Left kidney (tissue), 2 donors: Measurements from ENCODE around the gene SPARCL1. TPM values are rescaled to one million over a fixed set of nuclear protein-coding genes. Genes with fewer than 3 reads are reported as not detected.
"Not testable (repeated sequence)": the region's sequence is repeated elsewhere in the genome, so short reads cannot be mapped to it uniquely, and the experiment has no call there.

ENCODE experiments used
- DNase-seq: peaks from one replicate; pipeline ENCODE4 v3.0.0-alpha.2; 2013
- polyA plus RNA-seq: library from polyadenylated mRNA; unstranded; fragments of 120-200 nt; gene quantifications from one replicate; pipeline ENCODE4 v1.2.1, GENCODE V29; 2013; ENCODE audit not compliant: insufficient read length

SPARCL1 gene
- polyA plus RNA-seq, 1 donor: 9.2 TPM

DNA sequence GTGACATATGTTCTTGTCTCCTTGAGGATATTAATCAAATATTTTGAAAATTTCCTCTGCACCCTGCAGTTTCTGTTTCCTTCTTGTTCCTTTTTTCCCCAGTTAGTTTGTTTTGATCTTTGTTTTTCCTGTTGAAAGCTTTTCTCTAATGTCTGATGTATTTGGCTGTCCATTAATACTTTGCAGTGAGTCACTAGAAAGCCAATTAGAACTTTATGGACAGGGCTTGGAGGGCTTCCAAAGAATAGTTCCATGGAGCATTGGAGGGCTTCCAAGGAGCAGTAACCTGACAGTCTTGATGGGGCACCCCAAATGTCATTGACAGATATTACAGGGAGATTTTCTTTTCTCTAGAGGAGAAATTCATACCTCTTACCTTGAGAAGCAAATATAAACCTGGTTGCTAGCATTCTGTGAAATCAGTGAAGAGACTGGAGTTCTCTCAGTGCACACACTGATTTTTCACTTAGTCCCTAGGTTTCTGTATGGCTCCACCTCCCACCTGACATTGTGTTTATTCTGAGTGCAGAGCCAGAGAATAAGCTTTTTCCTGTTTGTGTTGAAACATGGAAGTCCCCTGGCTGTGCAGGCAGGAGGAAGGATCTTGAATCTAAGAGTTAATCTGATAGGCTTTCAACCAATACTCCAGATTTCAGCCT is 26.5 kb downstream of the SPARCL1 start:
- DNase-seq: no peak

DNA sequence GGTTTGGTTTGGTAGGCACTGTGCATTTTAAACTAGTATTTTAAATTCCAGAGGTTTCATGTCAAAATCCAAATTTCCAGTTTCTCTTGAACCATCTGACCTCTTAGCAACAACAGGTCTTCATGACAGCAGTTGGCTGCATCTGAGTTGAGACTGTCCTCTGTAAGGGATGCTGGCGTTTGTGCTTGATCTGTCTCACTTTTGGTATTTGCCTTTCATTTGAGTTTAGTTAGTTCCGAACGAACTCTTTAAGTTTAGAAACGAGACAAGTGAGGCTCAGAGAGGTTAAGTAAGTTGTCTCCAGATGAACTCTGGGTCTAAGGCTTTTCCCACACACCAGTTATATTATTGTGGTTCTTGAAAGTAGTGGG is 29.1 kb downstream of the SPARCL1 start:
- DNase-seq: no peak

DNA sequence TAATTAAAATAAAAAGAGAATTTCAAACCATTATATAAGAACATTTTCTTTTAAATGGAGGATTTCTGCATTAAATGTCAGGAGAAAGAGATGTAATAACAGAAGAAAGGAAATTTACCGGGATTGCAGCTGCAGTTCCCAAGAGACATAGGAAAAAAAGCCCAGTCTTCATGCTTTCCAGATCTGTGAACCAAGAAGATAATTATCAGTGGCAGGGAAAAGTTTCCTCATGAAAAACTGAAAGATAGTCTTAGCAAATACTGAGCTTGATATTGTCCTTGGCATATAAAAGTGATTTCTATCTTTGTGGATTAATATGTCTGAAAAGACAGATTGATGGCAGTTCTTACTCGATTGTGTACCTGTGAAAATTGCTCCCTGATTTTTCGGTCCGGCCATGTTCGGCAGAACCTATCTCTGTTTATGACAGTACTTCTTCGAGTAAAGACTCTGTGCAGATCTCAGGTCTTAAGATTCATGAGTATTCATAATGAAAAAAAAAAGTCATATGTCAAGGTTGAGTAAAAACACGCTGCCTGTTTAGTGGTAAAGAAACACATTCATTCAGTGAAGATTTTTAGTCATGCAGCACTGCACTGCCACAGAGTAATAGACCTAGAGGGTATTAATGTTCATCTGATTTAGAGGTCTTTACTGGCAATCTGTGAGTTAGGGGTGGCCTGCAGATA is 29.6 kb downstream of the SPARCL1 start:
- DNase-seq: no peak

DNA sequence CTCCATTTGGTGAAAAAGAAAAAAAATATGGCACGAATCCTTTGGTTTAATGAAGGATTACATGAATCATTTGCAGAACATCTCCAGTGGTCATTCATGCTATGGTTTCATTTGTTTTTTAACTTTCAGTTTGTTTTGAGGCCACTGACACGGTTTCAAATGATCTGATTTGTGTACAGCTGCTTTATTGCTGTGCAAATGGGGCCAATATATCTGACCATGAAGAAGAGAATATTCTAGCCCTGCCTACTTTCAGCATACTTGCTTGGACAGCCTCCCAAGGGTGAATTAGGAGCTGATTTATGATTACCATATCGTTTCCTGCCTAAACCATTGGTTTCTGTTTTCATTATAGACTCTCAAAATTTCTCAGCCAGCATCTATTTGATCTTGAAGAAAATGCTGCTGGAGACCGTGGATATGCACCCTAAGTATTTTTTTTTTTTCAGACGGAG is 30.7 kb downstream of the SPARCL1 start:
- DNase-seq: no peak

DNA sequence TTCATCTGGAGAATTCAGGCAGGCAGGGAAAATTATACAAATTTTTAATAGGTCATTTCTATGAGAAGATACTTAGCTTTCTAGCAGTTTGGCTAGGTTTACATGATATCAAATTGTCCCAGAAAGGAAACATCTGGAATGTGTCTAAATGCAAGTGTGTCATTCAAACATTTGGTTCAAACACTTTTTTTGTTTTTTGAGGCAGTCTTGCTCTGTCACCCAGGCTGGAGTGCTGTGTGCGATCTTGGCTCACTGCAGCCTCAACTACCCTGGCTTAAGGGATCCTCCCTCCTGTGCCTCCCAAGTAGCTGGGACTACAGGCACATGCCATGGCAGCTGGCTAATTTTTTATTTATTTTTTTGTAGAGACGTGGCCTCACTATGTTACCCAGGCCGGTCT is 31.6 kb downstream of the SPARCL1 start:
- no peak for DNase-seq

DNA sequence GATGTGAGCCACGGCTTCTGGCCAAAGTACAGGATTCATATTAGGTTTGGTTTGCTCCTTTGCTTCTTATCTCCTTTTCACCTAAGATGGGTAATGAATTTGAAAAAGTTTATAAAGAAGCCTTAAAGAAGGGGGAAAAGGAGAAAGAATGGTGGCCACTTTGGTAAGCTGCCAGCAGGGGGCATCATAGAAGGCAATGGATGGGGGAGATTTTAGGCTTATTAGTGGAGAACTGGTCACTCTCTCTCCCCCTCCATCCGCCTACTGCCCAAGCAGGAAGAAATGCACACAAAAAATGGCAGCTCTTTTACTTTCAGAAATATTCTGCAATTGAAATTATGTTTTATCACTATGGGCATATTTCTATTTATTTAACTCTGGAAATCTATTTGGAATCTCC is 32.0 kb downstream of the SPARCL1 start:
- no peak for DNase-seq

DNA sequence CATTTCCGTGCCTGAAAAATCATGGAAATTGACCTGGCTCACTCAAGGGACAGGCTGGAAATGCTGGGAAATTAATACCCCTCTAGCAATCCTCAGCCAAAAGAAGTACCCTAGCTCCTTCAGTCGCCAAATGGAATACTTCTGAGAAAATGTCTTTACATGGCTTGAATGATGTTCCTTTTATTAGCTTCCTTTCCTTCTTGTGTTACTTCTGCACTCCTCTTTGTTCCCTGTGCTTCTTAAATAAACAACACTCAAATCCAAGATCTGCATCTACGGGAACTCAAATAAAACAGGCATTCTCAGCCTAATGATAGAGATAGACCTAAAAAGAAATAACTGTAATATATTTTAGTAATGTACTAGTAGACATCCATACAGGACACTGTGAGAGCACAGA is 36.1 kb downstream of the SPARCL1 start:
- no peak for DNase-seq

DNA sequence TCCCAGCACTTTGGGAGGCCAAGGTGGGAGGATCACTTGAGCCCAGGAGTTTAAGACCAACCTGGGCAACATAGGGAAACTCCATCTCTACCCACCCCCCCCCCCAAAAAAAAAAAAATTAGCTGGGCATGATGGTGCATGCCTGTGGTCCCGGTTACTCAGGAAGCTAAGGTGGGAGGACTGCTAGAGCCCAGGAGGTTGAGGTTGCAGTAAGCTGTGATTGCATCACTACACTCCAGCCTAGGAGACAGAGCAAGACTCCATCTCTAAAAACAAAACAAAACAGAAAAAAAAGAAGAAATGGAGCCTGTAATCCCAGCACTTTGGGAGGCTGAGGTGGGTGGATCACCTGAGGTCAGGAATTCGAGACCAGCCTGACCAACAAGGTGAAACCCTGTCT is 37.3 kb downstream of the SPARCL1 start:
- DNase-seq: not testable (repeated sequence)

DNA sequence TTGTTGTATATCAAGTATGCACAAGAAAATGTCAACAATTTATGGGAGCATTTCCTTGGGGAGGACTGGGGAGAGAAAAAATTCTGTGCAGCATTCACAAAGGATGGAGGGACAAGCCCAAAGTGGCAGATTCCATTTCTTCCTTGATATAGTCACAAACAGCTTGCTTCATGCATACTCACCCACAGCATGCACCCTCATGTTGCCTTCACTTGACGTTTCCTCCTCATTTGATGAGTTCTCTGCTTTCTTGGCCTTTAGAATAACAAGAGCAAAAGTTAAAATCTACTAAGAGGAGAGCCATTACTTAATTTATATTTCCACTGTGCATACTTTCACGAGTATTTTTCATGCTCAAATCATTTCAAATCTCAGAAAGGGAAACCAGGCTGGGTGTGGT is 37.7 kb downstream of the SPARCL1 start:
- DNase-seq: no peak

DNA sequence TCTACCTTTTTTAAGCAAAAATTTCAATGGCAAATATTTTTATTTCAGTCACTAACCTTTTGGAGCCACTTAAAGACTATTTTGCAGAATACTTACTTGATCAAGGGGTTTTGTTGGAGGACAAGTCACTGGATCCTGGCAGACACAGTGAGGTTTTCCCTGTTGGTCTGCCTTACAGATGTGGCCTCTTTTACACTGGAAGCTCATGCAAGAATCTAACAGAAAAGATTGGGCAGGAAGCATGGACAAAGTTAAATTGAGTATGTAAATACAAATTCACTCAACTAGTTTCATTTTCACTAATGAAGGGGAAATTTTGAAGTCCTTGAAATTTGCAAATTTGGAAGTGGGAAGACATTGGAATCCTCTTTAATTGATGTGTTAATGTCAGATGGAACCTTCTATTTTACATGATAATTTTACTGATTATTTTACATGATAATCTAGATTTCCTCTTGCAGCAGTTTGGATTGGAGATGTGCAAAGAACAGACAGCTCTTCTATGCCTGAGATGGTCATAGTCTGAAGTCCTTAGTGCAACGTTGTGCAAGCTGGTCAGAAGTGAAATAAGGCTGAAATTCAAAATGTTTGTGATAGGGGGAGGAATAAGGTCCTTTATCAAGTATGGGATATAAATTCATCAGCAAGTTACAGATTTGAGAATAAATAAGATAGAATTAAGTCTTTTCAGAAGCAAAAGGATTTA is 38.4 kb downstream of the SPARCL1 start:
- DNase-seq: no peak

DNA sequence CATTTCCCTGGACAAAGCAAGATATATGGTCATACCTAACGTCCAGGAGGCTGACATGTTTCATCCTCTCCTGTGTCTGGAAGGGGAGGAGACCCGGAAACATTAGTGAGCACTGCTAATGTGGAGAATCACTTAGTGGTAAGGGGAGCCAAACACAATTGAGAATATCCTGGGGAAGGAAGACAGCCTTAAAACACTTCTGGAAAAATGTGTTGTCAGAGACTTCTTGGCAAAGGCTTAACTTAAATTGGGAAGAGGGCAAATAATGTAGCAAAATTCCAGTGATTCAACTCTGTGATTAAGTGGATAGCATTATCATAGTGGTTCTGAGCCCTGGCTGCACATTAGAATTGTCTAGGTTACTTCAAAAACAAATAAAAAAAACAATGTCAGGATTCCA is 39.5 kb downstream of the SPARCL1 start:
- no peak for DNase-seq

DNA sequence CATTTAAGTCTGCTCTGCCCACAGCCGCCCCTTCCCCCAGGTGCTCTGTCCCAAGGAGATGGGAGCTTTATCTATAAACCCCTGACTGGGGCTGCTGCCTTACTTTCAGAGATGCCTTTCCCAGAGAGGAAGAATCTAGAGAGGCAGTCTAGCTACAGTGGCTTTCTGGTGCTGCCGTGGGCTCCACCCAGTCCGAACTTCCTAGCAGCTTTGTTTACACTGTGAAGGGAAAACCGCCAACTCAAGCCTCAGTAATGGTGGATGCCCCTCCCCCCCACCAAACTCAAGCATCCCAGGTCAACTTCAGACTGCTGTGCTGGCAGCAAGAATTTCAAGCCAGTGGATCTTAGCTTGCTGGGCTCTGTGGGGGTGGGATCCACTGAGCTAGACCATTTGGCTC is 40.5 kb downstream of the SPARCL1 start:
- not testable (repeated sequence) for DNase-seq

DNA sequence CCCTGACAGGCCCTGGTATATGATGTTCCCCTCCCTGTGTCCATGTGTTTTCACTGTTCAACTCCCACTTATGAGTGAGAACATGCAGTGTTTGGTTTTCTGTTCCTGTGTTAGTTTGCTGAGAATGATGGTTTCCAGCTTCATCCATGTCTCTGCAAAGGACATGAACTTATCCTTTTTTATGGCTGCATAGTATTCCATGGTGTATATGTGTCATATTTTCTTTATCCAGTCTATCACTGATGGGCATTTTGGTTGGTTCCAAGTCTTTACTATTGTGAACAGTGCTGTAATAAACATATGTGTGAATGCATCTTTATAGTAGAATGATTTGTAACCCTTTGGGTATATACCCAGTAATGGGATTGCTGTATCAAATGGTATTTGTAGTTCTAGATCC is 45.9 kb downstream of the SPARCL1 start:
- DNase-seq: not testable (repeated sequence)

DNA sequence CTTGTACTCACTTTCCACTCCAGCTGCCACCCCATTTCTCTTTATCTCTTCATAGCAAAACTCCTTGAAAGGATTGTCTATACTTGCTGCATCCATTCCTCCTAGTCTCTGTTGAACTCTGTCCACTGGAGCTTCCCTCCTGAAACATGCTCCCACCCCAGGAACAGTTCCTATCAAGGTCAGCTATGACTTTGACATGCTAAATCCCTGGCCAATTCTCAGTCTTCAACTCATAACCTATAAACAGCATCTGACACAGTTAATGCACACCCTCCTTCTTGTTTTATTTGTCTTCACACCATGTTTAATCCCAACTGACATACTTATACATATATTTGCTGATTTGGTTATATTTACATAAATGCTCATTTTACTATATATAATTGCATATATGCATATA is 47.8 kb downstream of the SPARCL1 start:
- no peak for DNase-seq

DNA sequence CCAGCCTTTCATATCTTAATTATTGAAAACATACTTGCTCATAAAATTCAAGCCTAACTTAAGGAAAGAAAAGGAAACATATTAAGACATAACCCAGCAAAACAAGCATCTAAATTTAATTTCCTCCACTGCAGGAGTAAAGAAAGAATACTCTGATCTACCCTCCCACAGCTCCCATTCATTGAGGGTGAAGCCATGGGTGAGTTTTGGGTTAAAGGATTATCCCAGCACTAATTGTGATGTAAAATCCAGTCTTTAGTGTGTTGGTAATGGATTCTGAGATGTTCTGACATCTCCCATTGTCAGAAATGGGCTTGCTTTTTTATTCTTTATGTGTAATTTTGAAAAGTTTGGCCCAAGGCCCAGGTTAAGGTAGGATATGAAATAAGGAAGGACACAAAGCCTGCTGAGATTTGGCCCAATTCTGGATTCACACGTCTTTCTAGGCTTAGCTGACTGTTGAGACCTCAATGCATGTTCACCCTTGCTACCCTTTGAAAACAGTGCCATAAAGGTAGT is 50.4 kb downstream of the SPARCL1 start:
- DNase-seq: no peak

DNA sequence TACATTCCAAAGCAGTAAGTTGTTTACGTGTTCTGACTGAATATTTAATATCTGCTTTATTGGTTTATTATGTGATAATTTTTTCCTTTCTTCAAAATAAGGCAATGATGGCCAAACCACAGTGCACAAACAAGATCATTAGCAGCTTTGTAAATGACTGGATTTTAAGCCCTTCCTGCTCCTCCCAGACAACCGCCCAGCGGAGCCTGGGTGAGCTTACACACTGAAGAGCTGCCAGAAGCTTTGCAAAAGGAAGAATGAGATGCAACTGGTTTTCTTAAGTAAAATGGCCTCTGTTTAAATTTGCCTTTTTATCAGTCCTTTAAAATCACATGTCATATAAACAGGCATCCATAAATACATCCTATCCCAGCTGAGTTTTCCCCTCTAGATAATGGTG is 52.2 kb downstream of the SPARCL1 start:
- no peak for DNase-seq

DNA sequence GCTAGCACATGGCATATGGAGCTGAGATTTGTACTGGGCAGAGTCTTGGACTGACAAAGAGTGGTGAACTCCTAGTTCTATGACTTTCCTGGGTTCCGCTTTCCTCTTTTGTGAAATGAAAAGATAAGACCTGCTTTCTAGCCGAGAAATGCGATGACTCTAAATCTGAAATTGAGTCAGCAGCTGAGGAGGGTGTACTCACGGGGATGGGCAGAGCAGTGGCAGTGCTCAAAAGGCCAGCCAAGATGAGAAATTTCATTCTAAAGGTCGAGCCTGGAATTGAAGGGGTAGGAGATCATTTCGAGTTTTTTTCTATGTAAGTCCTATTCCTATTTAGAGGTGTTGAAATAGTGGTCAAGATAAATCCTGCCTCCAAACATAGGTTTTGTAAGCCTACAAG is 59.8 kb downstream of the SPARCL1 start:
- DNase-seq: no peak

DNA sequence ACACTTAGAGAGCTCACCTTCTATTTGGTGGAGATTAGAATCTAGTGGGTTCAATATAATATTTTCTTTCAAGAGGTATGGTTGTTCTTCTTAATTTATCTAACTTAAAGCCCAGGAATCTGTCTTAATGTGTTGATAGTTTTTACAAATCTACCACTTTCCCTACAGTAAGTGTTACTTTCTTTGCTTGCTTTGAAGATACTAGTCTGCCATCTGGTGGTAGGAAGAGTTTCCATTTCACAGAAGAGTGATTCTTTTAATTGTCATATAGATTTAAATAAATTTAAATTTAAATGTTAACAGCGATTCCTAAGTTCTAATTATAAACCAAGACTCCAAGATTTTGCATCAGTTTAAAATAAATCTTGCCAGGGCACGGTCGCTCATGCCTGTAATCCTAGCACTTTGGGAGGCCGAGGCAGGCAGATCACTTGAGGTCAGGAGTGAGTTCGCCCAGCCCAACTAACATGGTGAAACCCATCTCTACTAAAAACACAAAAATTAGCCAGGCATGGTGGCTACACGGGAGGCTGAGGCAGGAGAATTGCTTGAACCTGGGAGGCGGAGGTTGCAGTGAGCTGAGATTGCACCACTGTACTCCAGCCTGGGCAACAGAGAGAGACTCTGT is 63.3 kb downstream of the SPARCL1 start:
- peak; percentile 42 for DNase-seq

DNA sequence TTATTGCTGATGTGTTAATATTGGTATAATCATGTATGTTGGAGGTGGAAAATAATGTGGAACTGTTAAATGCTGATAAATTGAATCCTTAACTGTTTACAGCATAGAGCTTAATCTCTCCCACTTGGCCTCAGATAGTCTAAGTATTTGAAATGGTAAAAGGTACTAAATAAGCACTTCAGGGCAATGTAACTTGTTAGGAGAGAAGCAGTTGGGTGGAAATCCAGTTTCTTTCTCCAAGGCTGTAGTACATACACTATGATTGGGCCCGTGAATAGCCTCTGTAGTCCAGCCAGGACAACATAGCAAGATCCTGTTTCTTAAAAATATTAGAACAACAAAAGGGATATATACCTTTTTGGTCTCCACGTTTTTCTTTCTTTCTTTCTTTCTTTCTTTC is 67.1 kb downstream of the SPARCL1 start:
- no peak for DNase-seq

DNA sequence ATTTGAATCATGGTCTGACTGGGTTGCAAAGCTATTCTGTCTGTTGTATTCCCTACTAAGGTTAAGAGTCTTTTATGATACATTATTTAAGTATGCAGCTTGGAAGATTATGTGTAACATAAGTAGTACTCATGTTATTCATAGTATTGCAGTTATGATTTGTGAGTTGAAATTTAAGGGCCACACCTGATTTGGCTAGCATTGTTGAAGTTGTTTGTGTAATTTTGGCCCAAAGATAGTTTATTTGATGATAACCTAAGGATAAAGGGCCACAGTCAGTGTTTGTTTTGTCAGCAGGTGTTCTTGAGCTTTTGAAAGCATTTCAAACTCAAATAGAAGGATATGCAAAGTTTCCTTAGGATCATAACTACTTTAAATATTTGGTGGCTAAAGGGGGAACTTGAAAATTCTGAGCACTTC is 67.9 kb downstream of the SPARCL1 start:
- DNase-seq: no peak

DNA sequence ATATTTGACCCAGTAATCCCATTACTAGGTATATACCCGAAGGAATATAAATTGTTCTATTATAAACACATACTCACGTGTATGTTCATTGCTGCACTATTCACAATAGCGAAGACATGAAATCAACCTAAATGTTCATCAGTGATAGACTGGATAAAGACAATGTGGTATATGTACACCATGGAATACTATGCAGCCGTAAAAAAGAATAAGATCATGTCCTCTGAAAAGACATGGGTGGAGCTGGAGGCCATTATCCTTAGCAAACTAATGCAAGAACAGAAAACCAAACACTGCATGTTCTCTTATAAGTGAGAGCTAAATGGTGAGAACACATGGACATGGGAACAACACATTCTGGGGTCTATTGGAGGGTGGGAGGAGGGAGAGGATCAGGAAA is 70.3 kb downstream of the SPARCL1 start:
- DNase-seq: no peak

DNA sequence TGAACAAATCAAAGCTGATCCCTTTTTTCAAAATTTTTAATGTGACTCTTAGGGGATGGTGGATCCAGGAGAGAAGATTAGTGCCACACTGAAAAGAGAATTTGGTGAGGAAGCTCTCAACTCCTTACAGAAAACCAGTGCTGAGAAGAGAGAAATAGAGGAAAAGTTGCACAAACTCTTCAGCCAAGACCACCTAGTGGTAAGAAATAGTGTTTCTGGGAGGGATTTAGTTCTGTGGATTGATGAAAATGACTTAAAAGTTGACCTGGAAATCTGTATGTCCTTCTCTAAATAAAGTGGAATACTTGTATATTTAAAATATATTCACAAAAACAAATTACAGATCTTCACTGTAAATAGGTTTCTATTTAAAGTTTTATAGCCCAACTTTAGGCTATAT is 77.6 kb downstream of the SPARCL1 start:
- DNase-seq: no peak

DNA sequence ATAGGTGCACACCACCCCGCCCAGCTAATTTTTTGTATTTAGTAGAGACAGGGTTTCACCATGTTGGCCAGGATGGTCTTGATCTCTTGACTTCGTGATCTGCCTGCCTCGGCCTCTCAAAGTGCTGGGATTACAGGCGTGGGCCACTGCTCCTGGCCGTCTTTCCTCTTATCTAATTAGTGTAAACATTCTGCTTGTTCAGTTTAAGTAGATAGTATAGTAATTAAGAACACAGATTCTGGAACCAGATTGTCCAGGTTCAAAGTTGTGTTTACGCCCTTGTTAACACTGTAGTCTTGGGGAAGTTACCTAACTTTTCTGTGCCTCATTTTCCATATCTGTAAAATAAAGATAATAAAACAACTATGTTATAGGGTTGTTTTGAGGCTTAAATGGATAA is 82.8 kb downstream of the SPARCL1 start:
- DNase-seq: not testable (repeated sequence)
